Type B pancreatic cell (in vitro differentiated cells): ENCODE results near the gene SPATA33. TPM values are rescaled to one million over a fixed set of nuclear protein-coding genes. Genes with fewer than 3 reads are reported as not detected.
"Not testable (repeated sequence)": the region's sequence is repeated elsewhere in the genome, so short reads cannot be mapped to it uniquely, and the experiment has no call there.

ENCODE experiments used
- DNase-seq: peaks from one replicate; pipeline ENCODE4 v3.0.0; 2021; ENCODE audit warnings: mixed read lengths; ENCODE audit not compliant: unreplicated experiment; ENCODE audit errors: extremely low spot score
- H3K27ac Mint-ChIP-seq: 2 replicates; pipeline ENCODE4 v1.8.0; 2021; ENCODE audit warnings: mild to moderate bottlenecking, mixed read lengths
- H3K27me3 Mint-ChIP-seq: 2 replicates; pipeline ENCODE4 v1.8.0; 2021; ENCODE audit warnings: mixed read lengths
- H3K36me3 Mint-ChIP-seq: 2 replicates; pipeline ENCODE4 v1.8.0; 2021; ENCODE audit warnings: mixed read lengths
- H3K4me1 Mint-ChIP-seq: one replicate; pipeline ENCODE4 v1.8.0; 2021; ENCODE audit warnings: mixed read lengths; ENCODE audit not compliant: unreplicated experiment
- H3K4me3 Mint-ChIP-seq: 2 replicates; pipeline ENCODE4 v1.8.0; 2021; ENCODE audit warnings: mild to moderate bottlenecking, mixed read lengths
- H3K9me3 Mint-ChIP-seq: 2 replicates; pipeline ENCODE4 v1.8.0; 2021; ENCODE audit warnings: mixed read lengths
- CTCF ChIP-seq: fragments of 200-600 bp; sonication (generic); conservative IDR thresholded peaks from 2 replicates; pipeline ENCODE4 v1.5.0; 2021; ENCODE audit warnings: antibody characterized with exemption, mild to moderate bottlenecking
- total RNA-seq: library from RNA; stranded (reverse); gene quantifications from 2 replicates; pipeline ENCODE4 v1.2.1, GENCODE V29; 2021; ENCODE audit warnings: low replicate concordance

The SPATA33 gene
- total RNA-seq, 1 donor from 2014 or later = 23.2 TPM

GRCh38 chr16:89623511-89624261 lies 34.0 kb upstream of the SPATA33 start:
- H3K9me3 Mint-ChIP-seq = no peaks in the 10 kb centered on the region
- H3K4me1 Mint-ChIP-seq = peaks cover 41% of the 10 kb centered on the region
- DNase-seq = no peak
- peak overlapping the region; percentile 11 for H3K4me3 Mint-ChIP-seq
- H3K27me3 Mint-ChIP-seq = peaks cover 21% of the 10 kb centered on the region
- no peaks in the 10 kb centered on the region for H3K36me3 Mint-ChIP-seq
- peak overlapping the region; percentile 0 for H3K27ac Mint-ChIP-seq
- TF ChIP-seq CTCF = no peak

GRCh38 chr16:89624777-89625761 lies 32.6 kb upstream of the SPATA33 start:
- peak overlapping the region; percentile 15 for H3K27ac Mint-ChIP-seq
- no peak for DNase-seq
- H3K9me3 Mint-ChIP-seq = no peaks in the 10 kb centered on the region
- no peak for TF ChIP-seq CTCF
- H3K36me3 Mint-ChIP-seq = no peaks in the 10 kb centered on the region
- H3K4me1 Mint-ChIP-seq = peaks cover 38% of the 10 kb centered on the region
- H3K4me3 Mint-ChIP-seq = no peak overlapping the region
- peaks cover 21% of the 10 kb centered on the region for H3K27me3 Mint-ChIP-seq

GRCh38 chr16:89629827-89630610 lies 27.6 kb upstream of the SPATA33 start:
- H3K4me1 Mint-ChIP-seq = peaks cover 5% of the 10 kb centered on the region
- TF ChIP-seq CTCF = no peak
- no peak overlapping the region for H3K27ac Mint-ChIP-seq
- H3K36me3 Mint-ChIP-seq = no peaks in the 10 kb centered on the region
- DNase-seq = no peak
- H3K4me3 Mint-ChIP-seq = no peak overlapping the region
- H3K27me3 Mint-ChIP-seq = peaks cover 11% of the 10 kb centered on the region
- no peaks in the 10 kb centered on the region for H3K9me3 Mint-ChIP-seq

- Mint-ChIP-seq H3K27me3 (peaks cover 12% of the 10 kb centered on the region), H3K36me3 (no peaks in the 10 kb centered on the region), H3K4me3 (no peak overlapping the region), H3K9me3 (no peaks in the 10 kb centered on the region), H3K4me1 (no peaks in the 10 kb centered on the region), H3K27ac (no peak overlapping the region)
- no peak for DNase-seq
- TF ChIP-seq CTCF = no peak
Measured at GRCh38 chr16:89633064-89633631, 24.5 kb upstream of the SPATA33 start.

- H3K36me3 Mint-ChIP-seq, H3K4me3 Mint-ChIP-seq, H3K9me3 Mint-ChIP-seq, H3K27ac Mint-ChIP-seq, DNase-seq, H3K4me1 Mint-ChIP-seq: not testable (repeated sequence)
- H3K27me3 Mint-ChIP-seq = peaks cover 12% of the 10 kb centered on the region
Measured at GRCh38 chr16:89634463-89635385, 22.9 kb upstream of the SPATA33 start.
